Upper lobe of left lung (tissue), 4 donors: ENCODE data around the gene RPRML.

ENCODE experiments used
- EP300 ChIP-seq, 4 donors: sonication (generic); formaldehyde crosslinking; IDR thresholded peaks; one replicate each; pipeline ENCODE4 v1.5.1; 2017; ENCODE audit warnings: antibody characterized with exemption in 4 of 4, control low read depth in 2 of 4
- POLR2A ChIP-seq, 4 donors: fragments of 450-650 bp; IDR thresholded peaks; one replicate each; pipeline ENCODE4 v1.5.1; 2016 to 2017; ENCODE audit warnings: antibody characterized with exemption in 4 of 4, mild to moderate bottlenecking in 2 of 4
- TF ChIP-seq, protein P1 (sequence below), 6 experiments: fragments of 450-650 bp in 4 of 6; fragments of 200-600 bp in 2 of 6; sonication (generic) in 2 of 6; IDR thresholded peaks; one replicate each; pipeline ENCODE4 v1.5.1; 2016 to 2019; ENCODE audit warnings: antibody characterized with exemption in 6 of 6

GRCh38 chr17:46960152-46960551, 18.9 kb downstream of the RPRML start:
- TF ChIP-seq POLR2A (IDR thresholded peaks at IDR 0.05) (no peak), EP300 (IDR thresholded peaks at IDR 0.05) (no peak)
- TF ChIP-seq, protein P1, sequence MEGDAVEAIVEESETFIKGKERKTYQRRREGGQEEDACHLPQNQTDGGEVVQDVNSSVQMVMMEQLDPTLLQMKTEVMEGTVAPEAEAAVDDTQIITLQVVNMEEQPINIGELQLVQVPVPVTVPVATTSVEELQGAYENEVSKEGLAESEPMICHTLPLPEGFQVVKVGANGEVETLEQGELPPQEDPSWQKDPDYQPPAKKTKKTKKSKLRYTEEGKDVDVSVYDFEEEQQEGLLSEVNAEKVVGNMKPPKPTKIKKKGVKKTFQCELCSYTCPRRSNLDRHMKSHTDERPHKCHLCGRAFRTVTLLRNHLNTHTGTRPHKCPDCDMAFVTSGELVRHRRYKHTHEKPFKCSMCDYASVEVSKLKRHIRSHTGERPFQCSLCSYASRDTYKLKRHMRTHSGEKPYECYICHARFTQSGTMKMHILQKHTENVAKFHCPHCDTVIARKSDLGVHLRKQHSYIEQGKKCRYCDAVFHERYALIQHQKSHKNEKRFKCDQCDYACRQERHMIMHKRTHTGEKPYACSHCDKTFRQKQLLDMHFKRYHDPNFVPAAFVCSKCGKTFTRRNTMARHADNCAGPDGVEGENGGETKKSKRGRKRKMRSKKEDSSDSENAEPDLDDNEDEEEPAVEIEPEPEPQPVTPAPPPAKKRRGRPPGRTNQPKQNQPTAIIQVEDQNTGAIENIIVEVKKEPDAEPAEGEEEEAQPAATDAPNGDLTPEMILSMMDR (IDR thresholded peaks at IDR 0.05) = no peak
